Islet of Langerhans (tissue), 1 donor: ENCODE data around the gene NANS.
"Not testable (repeated sequence)": the region's sequence is repeated elsewhere in the genome, so short reads cannot be mapped to it uniquely, and the experiment has no call there.

Experiments used
- FAIRE-seq: peaks from one replicate; lab custom pipeline; 2011; peaks lifted over from hg19 to GRCh38; lab: Jason Lieb, UNC

NANS gene

DNA sequence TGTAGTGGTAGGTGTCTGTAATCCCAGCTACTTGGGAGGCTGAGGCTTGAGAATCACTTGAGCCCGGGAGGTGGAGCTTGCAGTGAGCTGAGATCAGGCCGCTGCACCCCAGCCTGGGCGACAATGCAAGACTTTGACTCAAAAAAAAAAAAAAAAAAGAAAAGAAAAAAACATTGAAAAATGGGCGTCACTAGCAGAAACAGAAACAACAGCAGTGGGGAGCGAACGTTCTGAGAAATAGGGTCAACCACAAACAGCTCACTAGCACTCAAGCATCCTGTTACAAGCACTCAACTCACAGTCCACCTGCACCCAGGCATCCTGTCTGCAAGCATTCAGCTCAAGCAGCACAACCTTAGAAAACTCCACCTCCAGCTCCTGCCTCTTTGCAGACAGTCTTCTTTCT, 45.3 kb downstream of the NANS start:
- FAIRE-seq, result no peak

DNA sequence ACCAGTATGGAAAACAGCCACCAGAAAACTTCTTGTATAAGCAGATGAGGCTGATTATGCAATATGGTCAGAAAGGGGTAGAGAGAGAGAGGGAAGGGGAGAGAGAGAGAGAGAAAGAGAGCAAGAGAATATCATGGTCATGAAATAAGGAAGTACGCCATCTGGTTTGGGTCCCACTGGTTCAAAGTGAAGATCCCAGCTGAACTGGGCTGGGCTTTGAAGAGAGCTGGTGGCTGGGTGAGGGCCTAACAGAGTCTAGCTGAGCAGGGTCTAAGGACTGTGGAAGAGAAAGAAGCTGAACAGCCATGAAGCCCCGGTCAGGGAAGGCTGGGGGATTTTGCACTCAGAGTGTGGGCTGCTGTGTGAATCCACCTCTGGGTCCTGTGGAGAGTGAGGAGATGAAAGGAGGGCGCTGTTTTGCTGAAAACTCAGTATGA, 47.9 kb downstream of the NANS start:
- no peak for FAIRE-seq

DNA sequence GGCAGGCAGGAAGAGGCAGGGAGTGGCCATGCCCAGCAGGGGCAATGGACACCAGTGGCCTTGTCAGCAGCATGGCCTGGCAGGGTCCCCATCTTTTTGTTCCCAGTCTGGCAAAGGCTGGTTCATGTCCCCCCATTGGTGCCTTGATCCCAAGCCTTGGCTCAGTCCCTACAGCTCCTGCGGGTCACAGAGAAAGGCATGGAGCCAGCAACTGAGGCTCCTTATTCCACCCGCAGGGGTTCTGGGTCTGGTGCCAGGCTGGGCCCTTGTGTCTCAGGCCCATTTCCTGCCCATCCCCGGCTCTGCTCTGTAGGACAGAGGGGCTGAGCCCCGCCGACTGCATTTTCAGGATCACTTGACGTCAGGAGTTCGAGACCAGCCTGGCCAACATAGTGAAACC, 48.5 kb downstream of the NANS start:
- no peak for FAIRE-seq

DNA sequence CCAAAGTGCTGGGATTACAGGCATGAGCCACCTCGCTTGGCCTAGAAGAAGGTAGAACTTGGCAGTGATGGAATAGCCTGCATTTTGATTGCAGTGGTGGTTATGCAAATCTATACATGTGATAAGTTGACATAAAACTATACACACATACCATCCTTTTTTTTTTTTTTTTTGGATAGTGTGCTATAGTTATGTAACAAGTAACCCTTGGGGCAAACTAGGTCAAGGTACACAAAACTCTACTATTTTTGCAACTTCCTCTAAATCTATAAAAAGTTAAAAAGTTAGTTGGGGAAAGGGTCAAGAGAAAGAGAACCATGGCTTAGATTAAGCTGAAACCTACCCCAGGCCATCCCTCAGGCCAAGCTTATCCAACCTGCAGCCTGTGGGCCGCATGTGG, 51.4 kb downstream of the NANS start:
- no peak for FAIRE-seq

DNA sequence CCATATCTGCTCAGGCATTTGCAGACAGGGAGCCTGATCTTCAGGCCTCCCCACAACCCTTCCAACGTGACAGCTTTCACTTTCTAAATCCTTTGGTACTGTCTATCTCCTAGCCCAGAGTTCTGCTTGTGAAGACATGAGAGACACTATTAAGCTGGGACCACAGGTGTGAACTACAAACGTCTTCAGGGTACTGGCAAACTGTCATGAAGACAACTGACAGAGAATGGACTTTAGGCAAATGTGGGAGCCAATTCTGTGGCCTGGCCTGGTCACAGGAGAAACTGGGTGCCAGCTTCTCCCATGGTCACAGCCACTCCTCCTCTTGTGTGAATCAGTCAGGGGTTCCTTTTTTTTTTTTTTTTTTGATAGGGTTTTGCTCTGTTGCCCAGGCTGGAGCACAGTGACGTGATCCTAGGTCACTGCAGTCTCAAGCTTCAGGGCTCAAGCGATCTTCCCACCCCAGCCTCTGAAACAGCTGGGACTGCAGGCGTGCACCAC, 52.0 kb downstream of the NANS start:
- no peak for FAIRE-seq

DNA sequence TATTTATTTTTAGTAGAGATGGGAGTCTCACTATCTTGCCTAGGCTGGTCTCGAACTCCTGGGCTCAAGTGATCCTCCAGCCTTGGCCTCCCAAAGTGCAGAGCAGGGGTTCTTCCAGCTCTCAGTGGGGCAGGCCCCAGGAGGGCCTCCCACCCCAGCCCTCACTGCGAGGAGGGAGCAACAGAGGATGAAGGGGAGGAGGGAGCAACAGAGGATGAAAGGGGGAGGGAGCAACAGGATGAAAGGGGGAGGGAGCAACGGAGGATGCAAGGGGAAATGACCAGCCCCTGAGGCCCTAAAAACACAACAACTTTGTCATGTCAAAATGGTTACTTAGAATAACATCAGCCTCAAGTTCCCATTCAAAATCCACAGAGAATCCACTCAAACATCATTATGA, 52.5 kb downstream of the NANS start:
- FAIRE-seq, result no peak

DNA sequence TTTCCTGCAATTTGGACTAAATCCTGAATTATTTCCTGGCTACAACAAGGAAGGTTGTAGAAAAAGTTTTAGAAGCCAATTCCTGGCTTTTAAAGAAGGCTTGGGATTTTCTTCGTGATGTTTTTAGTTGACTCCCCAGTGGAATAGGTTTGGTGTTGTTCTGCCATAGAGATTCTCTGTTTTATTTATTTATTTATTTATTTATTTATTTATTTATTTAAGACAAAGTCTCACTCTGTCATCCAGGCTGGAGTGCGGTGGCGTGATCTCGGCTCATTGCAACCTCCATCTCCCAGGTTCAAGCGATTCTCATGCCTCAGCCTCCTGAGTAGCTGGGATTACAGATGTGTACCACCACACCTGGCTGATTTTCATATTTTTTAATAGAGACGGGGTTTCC, 60.6 kb downstream of the NANS start:
- not testable (repeated sequence) for FAIRE-seq

DNA sequence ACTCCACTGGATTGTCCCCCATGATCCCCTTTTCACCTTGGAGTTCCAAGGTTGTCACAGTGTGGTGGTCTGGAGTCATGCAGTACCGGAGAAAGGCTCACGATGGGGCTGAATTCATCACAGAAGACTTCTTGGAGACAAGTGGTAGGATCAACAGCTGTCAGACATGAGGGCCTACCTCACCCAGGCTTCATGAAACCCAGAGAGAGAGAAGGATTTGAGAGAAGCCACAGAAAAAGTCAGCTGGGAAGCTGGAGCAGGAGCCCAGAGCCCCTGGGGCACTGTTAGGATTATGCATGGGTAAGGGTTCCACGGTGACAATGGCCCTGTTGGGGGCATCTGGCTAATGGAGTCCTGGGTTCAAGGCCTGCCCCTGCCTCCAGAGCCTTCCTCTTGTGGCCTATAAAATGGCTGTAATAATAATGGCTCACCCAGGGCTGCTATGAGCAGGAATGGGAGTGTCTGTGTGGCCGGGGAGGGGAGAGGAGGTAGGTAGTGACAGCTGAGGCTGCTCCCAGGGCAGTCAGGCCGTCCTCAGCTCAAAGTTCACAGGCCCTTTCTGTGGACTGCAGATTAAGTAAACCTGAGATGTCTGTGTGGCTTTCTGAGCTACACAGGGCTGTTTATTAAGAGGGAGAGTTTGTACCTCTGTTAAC, 61.6 kb downstream of the NANS start:
- no peak for FAIRE-seq

DNA sequence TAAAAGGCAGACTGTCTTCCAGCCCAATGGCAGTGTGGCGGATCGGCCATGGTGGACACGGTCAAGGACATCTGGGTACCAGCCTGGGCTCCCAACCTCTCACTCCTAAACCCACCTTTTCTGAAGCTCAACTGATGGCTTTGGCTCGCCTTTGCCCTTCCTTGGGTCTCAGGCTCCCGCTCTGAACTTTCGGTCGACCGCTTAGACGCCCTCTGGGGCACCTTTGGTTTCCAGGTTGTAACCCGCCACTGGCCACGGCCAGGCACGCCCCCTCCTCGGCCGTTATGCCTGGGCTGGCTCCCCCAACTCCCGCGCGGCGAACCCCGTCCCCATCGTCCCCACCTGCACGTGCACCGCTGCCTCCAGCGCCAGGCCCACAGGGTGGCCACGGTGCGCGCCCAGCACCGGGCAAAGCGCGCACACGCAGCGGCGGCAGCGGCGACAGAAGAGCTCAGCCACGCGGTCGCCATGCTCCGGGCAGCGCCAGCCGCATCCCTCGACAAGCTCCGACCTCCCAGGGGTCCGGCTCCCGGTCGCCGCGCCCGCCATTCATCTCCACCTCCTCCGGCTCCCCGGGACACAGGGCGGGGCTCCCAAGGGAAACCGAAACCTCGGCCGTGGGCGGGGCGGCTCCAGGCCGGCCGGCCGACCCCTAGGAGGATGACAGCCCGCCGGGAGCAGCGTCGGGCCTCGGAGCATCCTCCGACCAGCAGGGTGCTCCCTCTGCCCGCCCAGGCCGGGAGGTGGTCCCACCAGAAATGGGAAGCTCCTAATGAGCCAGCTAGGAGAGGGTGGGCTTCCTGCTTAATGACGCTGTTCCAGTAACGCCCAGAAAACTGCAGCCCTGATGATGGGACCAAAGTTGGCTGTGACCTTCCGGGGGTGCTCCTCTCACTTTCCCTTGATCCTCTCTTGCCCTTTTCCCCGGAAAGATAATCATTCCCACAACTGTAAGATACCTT, 62.4 kb downstream of the NANS start, which contains the start of gene TRIM14:
TSS of gene TRIM14 (minus strand) at position 583 of the 962 bp plus-strand sequence. CDS start at position 549, 34 bp downstream.
- no peak for FAIRE-seq

DNA sequence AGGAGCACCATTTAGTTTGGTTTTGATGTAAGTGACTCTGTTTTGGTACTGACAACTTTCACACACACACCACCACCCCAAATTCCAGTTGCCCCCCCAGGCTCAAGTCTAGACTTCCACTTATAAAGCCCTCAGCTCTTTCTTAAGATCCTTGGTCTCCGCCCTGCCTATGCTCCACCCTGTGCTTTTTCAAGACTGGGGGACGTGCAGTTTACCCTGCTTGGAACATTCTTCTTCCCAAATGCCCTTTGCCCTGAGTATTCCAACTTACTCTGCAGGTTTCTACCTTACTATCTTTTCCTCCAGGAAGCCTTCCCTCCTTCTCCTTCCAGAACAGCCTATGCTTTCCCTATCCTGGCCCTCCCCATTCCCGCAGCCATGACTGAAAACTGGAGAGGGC, 63.9 kb downstream of the NANS start:
- FAIRE-seq, result no peak

DNA sequence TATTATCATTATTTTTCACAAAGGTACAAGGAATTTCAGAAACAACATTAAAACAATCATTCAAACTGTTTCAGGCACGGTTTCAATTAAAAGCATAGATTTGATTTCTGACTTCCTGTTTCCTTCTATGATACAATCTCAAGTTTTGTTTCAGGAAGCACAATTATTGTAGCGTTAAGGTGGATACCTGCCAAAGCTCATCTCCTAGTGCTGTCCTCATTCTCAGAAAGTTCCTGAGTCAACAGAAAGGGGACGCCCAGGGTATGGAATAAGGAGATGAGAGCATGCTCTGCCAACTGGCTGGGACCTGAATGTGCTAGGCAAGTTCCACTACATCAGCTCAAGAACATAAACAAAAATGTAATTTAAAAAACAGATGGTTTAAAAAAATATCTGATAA, 64.5 kb downstream of the NANS start:
- FAIRE-seq, result peak; percentile 43

DNA sequence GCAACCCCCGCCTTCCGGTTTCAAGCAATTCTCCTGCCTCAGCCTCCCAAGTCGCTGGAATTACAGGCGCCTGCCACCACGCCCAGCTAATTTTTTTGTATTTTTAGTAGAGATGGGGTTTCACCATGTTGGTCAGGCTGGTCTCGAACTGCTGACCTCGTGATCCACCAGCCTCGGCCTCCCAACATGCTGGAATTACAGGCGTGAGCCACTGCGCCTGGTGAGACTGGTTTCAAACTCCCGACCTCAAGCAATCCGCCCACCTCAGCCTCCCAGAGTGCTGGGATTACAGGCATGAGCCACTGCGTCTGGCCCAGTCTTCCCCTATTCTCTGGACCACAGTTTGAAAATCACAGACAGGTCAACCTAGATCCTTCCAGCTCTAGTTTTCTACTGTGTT, 67.6 kb downstream of the NANS start:
- not testable (repeated sequence) for FAIRE-seq

DNA sequence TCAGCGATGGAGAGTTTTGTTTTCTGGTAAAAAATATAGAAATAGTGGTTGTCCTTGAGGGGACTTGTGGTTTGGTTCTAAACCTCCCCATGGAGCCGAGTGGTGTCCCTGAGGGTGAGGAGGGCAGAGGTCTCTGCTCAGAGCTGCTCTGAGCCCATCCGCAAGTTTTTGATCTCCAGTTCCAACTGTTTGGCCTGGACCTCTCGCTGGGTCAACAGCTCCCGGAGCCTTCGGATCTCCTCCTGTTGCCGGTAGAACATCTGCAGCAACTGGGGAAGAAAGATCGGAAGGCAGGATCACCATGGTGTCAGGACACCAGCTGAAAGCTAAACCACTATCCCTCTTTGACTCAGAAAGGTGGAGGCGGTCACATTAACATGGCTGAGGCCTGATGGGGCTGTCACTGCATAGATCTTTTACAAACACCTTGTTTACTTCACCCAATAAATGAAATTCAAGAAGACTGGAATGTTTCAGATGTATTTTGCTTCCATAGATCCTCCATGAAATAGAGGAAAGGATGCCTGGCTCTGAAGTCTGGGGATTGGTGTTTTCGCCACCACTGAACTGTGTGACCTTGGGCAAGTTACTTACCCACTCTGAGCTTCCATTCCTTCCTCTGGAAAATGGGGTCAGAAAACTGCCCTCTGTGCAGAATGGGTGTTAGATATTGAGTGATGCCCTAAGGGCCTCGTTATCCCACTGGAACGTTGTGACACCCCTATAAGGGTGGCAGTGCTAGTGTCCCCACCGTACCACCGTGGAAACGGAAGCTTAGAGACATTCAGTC, 68.3 kb downstream of the NANS start:
- no peak for FAIRE-seq

DNA sequence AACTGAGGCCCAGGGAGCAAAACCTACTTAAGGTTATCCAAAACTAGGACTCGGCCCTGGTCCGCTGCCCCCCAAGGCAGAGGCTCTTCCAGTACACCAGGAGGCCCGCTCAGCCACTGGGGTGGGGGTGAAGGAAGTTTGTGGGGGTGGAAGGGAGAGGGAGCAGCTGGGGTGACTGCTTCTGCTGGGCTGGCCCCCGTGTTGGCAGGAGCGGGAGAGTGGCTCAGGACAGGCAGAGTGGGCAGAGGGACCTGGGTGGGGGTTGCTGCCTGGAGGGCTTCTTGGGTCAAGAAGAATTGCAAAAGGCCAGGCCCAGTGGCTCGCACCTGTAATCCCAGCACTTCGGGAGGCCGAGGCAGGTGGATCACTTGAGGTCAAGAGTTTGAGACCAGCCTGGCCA, 70.7 kb downstream of the NANS start:
- FAIRE-seq, result no peak

DNA sequence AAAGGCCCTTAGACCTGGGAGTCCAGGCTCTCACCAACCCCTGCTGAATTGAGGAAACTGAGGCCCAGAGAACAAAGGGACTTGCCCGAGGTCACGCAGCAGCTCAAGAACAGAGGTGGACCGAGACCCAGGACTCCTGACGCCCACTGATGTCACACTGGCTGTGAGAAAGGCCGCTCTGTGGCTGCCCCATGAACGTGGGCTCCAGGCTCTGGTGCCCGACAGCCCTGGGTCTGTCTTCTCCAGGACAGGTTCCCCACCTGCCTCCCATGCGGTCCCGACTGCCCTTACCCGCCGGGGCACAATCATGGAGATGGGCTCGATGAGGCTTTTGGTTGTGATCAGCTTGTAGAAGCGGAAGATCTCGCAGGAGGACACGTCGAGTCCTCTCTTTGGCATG, 71.8 kb downstream of the NANS start:
- no peak for FAIRE-seq

DNA sequence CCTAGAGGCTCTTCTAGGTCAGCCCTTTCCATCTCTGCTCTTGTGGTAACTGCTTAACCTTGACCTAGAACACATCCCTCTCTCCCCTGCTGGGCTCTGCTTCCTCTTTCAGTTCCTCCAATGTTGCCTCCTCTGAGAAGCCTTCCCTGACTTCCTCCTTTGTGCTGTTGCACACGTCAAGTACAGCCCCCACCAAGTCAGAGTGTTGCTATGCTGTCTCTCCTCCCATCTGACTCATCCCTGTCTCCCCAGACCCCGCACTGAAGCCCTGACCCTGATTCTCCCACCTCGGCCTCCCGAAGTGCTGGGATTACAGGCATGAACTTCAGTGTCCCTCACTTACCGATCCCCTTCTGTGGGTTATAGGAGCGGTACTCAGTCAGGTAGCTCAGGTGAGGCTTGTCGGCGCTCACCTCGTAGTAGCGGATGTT, 72.9 kb downstream of the NANS start:
- no peak for FAIRE-seq

DNA sequence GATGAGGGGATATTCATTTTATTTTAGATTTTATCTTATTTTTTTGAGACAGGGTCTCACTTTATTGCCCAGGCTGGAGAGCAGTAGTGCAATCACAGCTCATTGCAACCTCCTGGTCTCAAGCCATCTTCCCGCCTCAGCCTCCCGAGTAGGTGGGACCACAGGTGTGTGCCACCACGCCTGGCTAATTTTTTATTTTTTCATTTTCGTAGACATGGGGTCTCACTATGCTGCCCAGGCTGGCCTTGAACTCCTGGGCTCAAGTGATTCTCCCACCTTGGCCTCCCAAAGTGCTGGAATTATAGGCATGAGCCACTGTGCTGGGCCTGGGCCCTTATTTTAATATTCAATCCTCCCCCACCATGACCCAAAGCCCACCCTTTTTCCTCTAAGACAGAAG, 73.5 kb downstream of the NANS start:
- not testable (repeated sequence) for FAIRE-seq

DNA sequence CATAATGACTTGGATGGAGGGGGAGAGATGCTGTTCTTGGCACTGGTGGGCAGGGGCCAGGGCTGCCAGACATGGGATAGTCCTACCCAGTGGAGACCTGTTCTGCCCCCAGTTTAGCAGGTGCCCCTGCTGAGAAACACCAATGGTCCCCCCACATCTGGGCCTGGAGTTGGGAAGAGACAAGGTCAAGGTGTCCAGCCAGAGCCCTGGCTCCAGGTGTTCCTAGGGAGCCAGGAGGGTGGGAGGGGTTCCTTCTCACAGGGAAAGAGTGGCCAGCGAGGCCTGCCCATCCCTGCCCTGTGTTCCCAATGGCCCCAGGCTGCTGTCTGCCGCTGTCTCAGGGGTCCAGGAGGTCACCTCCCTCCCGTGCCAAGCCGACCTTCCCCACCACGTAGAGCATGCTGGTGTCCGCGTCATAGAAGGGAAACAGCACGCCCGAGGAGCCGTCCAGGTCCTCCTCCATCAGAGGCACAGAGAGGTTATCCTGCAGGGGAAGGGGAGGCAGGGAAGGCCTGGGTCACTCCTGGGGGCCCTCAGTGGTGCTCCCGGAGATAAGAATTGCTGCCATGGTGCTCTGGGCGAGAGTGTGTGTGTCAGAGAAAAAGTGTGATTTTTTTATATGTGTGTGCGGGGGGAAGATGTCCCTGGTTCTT, 74.2 kb downstream of the NANS start:
- FAIRE-seq, result no peak

DNA sequence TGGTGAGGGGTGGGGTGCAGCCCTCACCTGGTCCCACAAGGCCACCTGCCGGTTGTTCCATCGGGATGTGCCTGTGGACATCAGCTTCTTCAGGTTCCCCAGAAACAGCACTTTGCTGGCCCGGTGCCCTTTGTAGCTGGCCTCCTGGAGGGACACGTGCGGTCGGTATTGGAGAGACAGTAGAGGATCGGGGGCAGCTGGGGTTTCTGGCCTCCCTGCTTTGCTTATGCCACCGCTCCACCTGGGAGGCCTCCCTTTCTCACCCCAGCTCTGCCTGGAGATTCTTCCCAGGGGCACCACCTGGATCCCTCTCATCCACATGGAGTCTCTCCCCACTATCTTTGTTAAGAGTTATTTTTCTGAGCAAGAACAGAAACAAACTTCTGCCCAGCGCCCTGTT, 75.6 kb downstream of the NANS start:
- FAIRE-seq, result no peak
